Measurements from ENCODE around the gene AXIN1. TPM values are rescaled to one million over a fixed set of nuclear protein-coding genes. Genes with fewer than 3 reads are reported as not detected.
A peak's percentile ranks its signal among the peaks of the same experiment; 100 is the strongest.
"Not testable (repeated sequence)": the region's sequence is repeated elsewhere in the genome, so short reads cannot be mapped to it uniquely, and the experiment has no call there.

Gene AXIN1
- total RNA-seq, 4 donors from 2014 or later, result 37.9 to 45.7 (median 40.6) TPM

GRCh38 chr16:392450-393030 is 40.0 kb upstream of the AXIN1 start:
- 85 to 94% methylated on average over 7 of the region's 7 CpGs for WGBS, 2 donors
- TF ChIP-seq CTCF (IDR thresholded peaks at IDR 0.05), result no peak
- no peak for TF ChIP-seq POLR2A (IDR thresholded peaks at IDR 0.05)
- DNase-seq (ENCODE audit: low spot score in 2 of 2), result no peak
- no peak overlapping the region for H3K4me3 ChIP-seq (ENCODE audit: low read depth, poor library complexity, severe bottlenecking)
- intact Hi-C loops (cut with DNase I; ENCODE audit: low total_unique reads), result no loop called here

- no peak for TF ChIP-seq CTCF (IDR thresholded peaks at IDR 0.05)
- no peak for TF ChIP-seq POLR2A (IDR thresholded peaks at IDR 0.05)
- no peak overlapping the region for H3K4me3 ChIP-seq (ENCODE audit: low read depth, poor library complexity, severe bottlenecking)
- DNase-seq (ENCODE audit: low spot score in 2 of 2), result peak in 1 of 2 donors; percentile 90
- WGBS, 2 donors, result 74 to 75% methylated on average over 7 of the region's 7 CpGs
- intact Hi-C loops (cut with DNase I; ENCODE audit: low total_unique reads), result no loop called here
These were observed 39.4 kb upstream of the AXIN1 start for GRCh38 chr16:391885-392335.

- no peak overlapping the region for H3K4me3 ChIP-seq (ENCODE audit: low read depth, poor library complexity, severe bottlenecking)
- DNase-seq (ENCODE audit: low spot score in 2 of 2), result no peak
- intact Hi-C loops (cut with DNase I; ENCODE audit: low total_unique reads), result no loop called here
- WGBS, 2 donors, result 89 to 98% methylated on average over 10 of the region's 10 CpGs
- no peak for TF ChIP-seq CTCF (IDR thresholded peaks at IDR 0.05)
These were observed 36.8 kb upstream of the AXIN1 start for GRCh38 chr16:389352-389751.

GRCh38 chr16:387761-388666 is 35.5 kb upstream of the AXIN1 start:
- intact Hi-C loops (cut with DNase I; ENCODE audit: low total_unique reads); DNase-seq (ENCODE audit: low spot score in 2 of 2); H3K4me3 ChIP-seq (ENCODE audit: low read depth, poor library complexity, severe bottlenecking): not testable (repeated sequence)
- WGBS, 2 donors, result 61 to 67% methylated on average over 20 of the region's 20 CpGs

- 73 to 83% methylated on average over 19 of the region's 19 CpGs for WGBS, 2 donors
These were observed 34.2 kb upstream of the AXIN1 start for GRCh38 chr16:386641-387156.

More at GRCh38 chr16:386641-387156, 34.2 kb upstream of the AXIN1 start:
- intact Hi-C loops (cut with DNase I; ENCODE audit: low total_unique reads), result no loop called here
- DNase-seq (ENCODE audit: low spot score in 2 of 2), result no peak
- no peak overlapping the region for H3K4me3 ChIP-seq (ENCODE audit: low read depth, poor library complexity, severe bottlenecking)
- TF ChIP-seq CTCF (IDR thresholded peaks at IDR 0.05) (no peak), POLR2A (IDR thresholded peaks at IDR 0.05) (no peak)
